ENCODE measurements around the gene CFAP97D2.
A peak's percentile ranks its signal among the peaks of the same experiment; 100 is the strongest.
"Not testable (repeated sequence)": the region's sequence is repeated elsewhere in the genome, so short reads cannot be mapped to it uniquely, and the experiment has no call there.

CFAP97D2 gene

GRCh38 chr13:114179087-114179658 is at the start of gene CFAP97D2:
Gene CFAP97D2, plus strand, starts transcription at chr13:114179257. Its CDS starts 74 bp downstream, at chr13:114179331.
- no peak for DNase-seq (ENCODE audit: low spot score)

GRCh38 chr13:114129649-114130062 is 49.4 kb upstream of the CFAP97D2 start:
- peak; percentile 22 for DNase-seq (ENCODE audit: low spot score)

GRCh38 chr13:114130131-114130836 is 48.8 kb upstream of the CFAP97D2 start:
- no peak for DNase-seq (ENCODE audit: low spot score)

GRCh38 chr13:114130837-114131582 is 48.0 kb upstream of the CFAP97D2 start:
- peak; percentile 52 for DNase-seq (ENCODE audit: low spot score)

GRCh38 chr13:114131583-114132418 is 47.3 kb upstream of the CFAP97D2 start:
- peak; percentile 30 for DNase-seq (ENCODE audit: low spot score)

GRCh38 chr13:114132419-114133121 is 46.5 kb upstream of the CFAP97D2 start, which contains the start of gene RASA3:
Gene RASA3, minus strand, starts transcription at chr13:114132623. Its CDS starts 134 bp downstream, at chr13:114132489.
- DNase-seq (ENCODE audit: low spot score): peak; percentile 74

- not testable (repeated sequence) for DNase-seq (ENCODE audit: low spot score)
These were observed 45.9 kb upstream of the CFAP97D2 start for GRCh38 chr13:114133126-114133525.

GRCh38 chr13:114133552-114133951 is 45.5 kb upstream of the CFAP97D2 start:
- not testable (repeated sequence) for DNase-seq (ENCODE audit: low spot score)

- DNase-seq (ENCODE audit: low spot score): peak; percentile 38
These were observed 44.7 kb upstream of the CFAP97D2 start for GRCh38 chr13:114134111-114134943.

- DNase-seq (ENCODE audit: low spot score): no peak
These were observed 44.0 kb upstream of the CFAP97D2 start for GRCh38 chr13:114134944-114135610.

- no peak for DNase-seq (ENCODE audit: low spot score)
These were observed 43.3 kb upstream of the CFAP97D2 start for GRCh38 chr13:114135731-114136171.

- no peak for DNase-seq (ENCODE audit: low spot score)
These were observed 42.5 kb upstream of the CFAP97D2 start for GRCh38 chr13:114136576-114136975.

GRCh38 chr13:114140131-114140905 is 38.7 kb upstream of the CFAP97D2 start:
- no peak for DNase-seq (ENCODE audit: low spot score)

GRCh38 chr13:114140906-114141250 is 38.2 kb upstream of the CFAP97D2 start:
- no peak for DNase-seq (ENCODE audit: low spot score)

- DNase-seq (ENCODE audit: low spot score): no peak
These were observed 37.6 kb upstream of the CFAP97D2 start for GRCh38 chr13:114141261-114141996.

- DNase-seq (ENCODE audit: low spot score): no peak
These were observed 36.9 kb upstream of the CFAP97D2 start for GRCh38 chr13:114142137-114142550.

GRCh38 chr13:114142640-114143490 is 36.2 kb upstream of the CFAP97D2 start:
- peak; percentile 55 for DNase-seq (ENCODE audit: low spot score)

Measured in NAMALWA (cell line).